HEK293 (cell line): ENCODE results near the gene ZNF780B.

Experiments used
- GLIS1 ChIP-seq: fragments of 450-650 bp; formaldehyde crosslinking; IDR thresholded peaks from 2 replicates; pipeline ENCODE4 v1.5.1; 2016; ENCODE audit warnings: missing biosample characterization, missing genetic modification characterization
- MYNN ChIP-seq: fragments of 450-650 bp; formaldehyde crosslinking; IDR thresholded peaks from 2 replicates; pipeline ENCODE4 v1.5.1; 2016; ENCODE audit warnings: missing biosample characterization, missing genetic modification characterization, borderline replicate concordance
- PRDM2 ChIP-seq: fragments of 450-650 bp; formaldehyde crosslinking; IDR thresholded peaks from 2 replicates; pipeline ENCODE4 v1.5.1; 2016; ENCODE audit warnings: missing biosample characterization, missing genetic modification characterization, borderline replicate concordance
- TSHZ1 ChIP-seq: fragments of 450-650 bp; formaldehyde crosslinking; IDR thresholded peaks from 2 replicates; pipeline ENCODE4 v1.5.1; 2016; ENCODE audit warnings: missing biosample characterization, missing genetic modification characterization, borderline replicate concordance
- ZFP41 ChIP-seq: fragments of 450-650 bp; formaldehyde crosslinking; IDR thresholded peaks from 2 replicates; pipeline ENCODE4 v1.5.1; 2016; ENCODE audit warnings: missing biosample characterization, missing genetic modification characterization, borderline replicate concordance
- ZNF140 ChIP-seq: fragments of 450-650 bp; formaldehyde crosslinking; IDR thresholded peaks from 2 replicates; pipeline ENCODE4 v1.5.1; 2016; ENCODE audit warnings: missing biosample characterization, missing genetic modification characterization
- ZNF148 ChIP-seq: fragments of 450-650 bp; formaldehyde crosslinking; IDR thresholded peaks from 2 replicates; pipeline ENCODE4 v1.5.0; 2017; ENCODE audit warnings: missing biosample characterization, missing genetic modification characterization, borderline replicate concordance
- ZNF202 ChIP-seq: fragments of 450-650 bp; formaldehyde crosslinking; IDR thresholded peaks from 2 replicates; pipeline ENCODE4 v1.5.1; 2016; ENCODE audit warnings: missing biosample characterization, missing genetic modification characterization, borderline replicate concordance
- ZNF214 ChIP-seq: fragments of 450-650 bp; formaldehyde crosslinking; IDR thresholded peaks from 2 replicates; pipeline ENCODE4 v1.5.1; 2017; ENCODE audit warnings: missing biosample characterization, mild to moderate bottlenecking, missing genetic modification characterization, borderline replicate concordance
- ZNF223 ChIP-seq: fragments of 450-650 bp; formaldehyde crosslinking; IDR thresholded peaks from 2 replicates; pipeline ENCODE4 v1.5.1; 2016; ENCODE audit warnings: missing biosample characterization, missing genetic modification characterization
- ZNF366 ChIP-seq: fragments of 450-650 bp; formaldehyde crosslinking; conservative IDR thresholded peaks from 2 replicates; pipeline ENCODE4 v1.5.1; 2016; ENCODE audit warnings: missing biosample characterization, missing genetic modification characterization
- ZNF518A ChIP-seq: fragments of 450-650 bp; formaldehyde crosslinking; conservative IDR thresholded peaks from 2 replicates; pipeline ENCODE4 v1.5.1; 2016; ENCODE audit warnings: low read depth, missing biosample characterization, missing genetic modification characterization
- ZNF544 ChIP-seq: fragments of 450-650 bp; formaldehyde crosslinking; IDR thresholded peaks from 2 replicates; pipeline ENCODE4 v1.5.0; 2017; ENCODE audit warnings: missing biosample characterization, missing genetic modification characterization
- ZNF555 ChIP-seq: fragments of 450-650 bp; formaldehyde crosslinking; conservative IDR thresholded peaks from 2 replicates; pipeline ENCODE4 v1.5.1; 2017; ENCODE audit warnings: missing biosample characterization, mild to moderate bottlenecking, missing genetic modification characterization, inconsistent platforms
- ZNF571 ChIP-seq: fragments of 450-650 bp; formaldehyde crosslinking; IDR thresholded peaks from 2 replicates; pipeline ENCODE4 v1.5.0; 2017; ENCODE audit warnings: missing biosample characterization, missing genetic modification characterization
- ZNF596 ChIP-seq: fragments of 450-650 bp; IDR thresholded peaks from 2 replicates; pipeline ENCODE4 v1.5.0; 2018; ENCODE audit warnings: missing biosample characterization, mild to moderate bottlenecking, missing genetic modification characterization, moderate library complexity
- ZNF629 ChIP-seq: fragments of 450-650 bp; formaldehyde crosslinking; IDR thresholded peaks from 2 replicates; pipeline ENCODE4 v1.5.1; 2017; ENCODE audit warnings: missing biosample characterization, missing genetic modification characterization
- ZNF677 ChIP-seq: fragments of 450-650 bp; IDR thresholded peaks from 2 replicates; pipeline ENCODE4 v1.5.0; 2018; ENCODE audit warnings: missing biosample characterization, mild to moderate bottlenecking, missing genetic modification characterization, moderate library complexity
- ZNF701 ChIP-seq: fragments of 450-650 bp; formaldehyde crosslinking; IDR thresholded peaks from 2 replicates; pipeline ENCODE4 v1.5.1; 2016; ENCODE audit warnings: missing biosample characterization, missing genetic modification characterization
- ZNF843 ChIP-seq: fragments of 450-650 bp; formaldehyde crosslinking; IDR thresholded peaks from 2 replicates; pipeline ENCODE4 v1.5.1; 2016; ENCODE audit warnings: missing biosample characterization, missing genetic modification characterization

Gene ZNF780B

GRCh38 chr19:40090241-40091204 lies 34.5 kb upstream of the ZNF780B start, which contains the start of gene ZNF780A (continued):
- TF ChIP-seq TSHZ1 (tag by site-specific recombination) (peak; percentile 8; the same call in 1 of the 2 replicates), ZNF544 (tag by site-specific recombination) (no peak), ZNF843 (tag by site-specific recombination) (peak; percentile 80), ZNF202 (no peak), ZNF148 (tag by site-specific recombination) (no peak), ZNF214 (tag by site-specific recombination) (no peak), ZNF571 (tag by site-specific recombination) (no peak), ZNF518A (tag by site-specific recombination) (peak; percentile 95), ZNF677 (tag by site-specific recombination) (no peak), ZNF140 (tag by site-specific recombination) (no peak), ZFP41 (no peak), MYNN (no peak; the same call in 1 of the 2 replicates), ZNF596 (tag by site-specific recombination) (no peak), ZNF701 (tag by site-specific recombination) (no peak; the same call in 1 of the 2 replicates), PRDM2 (tag by site-specific recombination) (peak; percentile 51; the same call in 1 of the 2 replicates), ZNF555 (tag by site-specific recombination) (no peak), ZNF629 (tag by site-specific recombination) (peak; percentile 99), ZNF366 (tag by site-specific recombination) (peak; percentile 94), ZNF223 (tag by site-specific recombination) (0 out of 2 replicates have a peak, but pooled peaks have one; percentile 49), GLIS1 (tag by site-specific recombination) (peak; percentile 97)
